T-helper 2 cell treated with Interferon-gamma antibody and Interleukin-4, amounts not matched to agents 5 μg/mL and 100 μg/mL, for 36 hours (primary cell): ENCODE data around the gene TMEM184C.

ENCODE experiments used
- DNase-seq: peaks from one replicate; pipeline ENCODE4 v3.0.0; 2021; ENCODE audit warnings: low spot score
- H3K27ac Mint-ChIP-seq: one replicate; pipeline ENCODE4 v1.8.0; 2021; ENCODE audit warnings: mild to moderate bottlenecking, mixed read lengths
- H3K27me3 Mint-ChIP-seq: one replicate; pipeline ENCODE4 v1.8.0; 2021; ENCODE audit warnings: low read depth, mixed read lengths
- H3K36me3 Mint-ChIP-seq: one replicate; pipeline ENCODE4 v1.8.0; 2021; ENCODE audit warnings: low read depth, mixed read lengths
- H3K4me1 Mint-ChIP-seq: one replicate; pipeline ENCODE4 v1.8.0; 2021; ENCODE audit warnings: low read depth, mixed read lengths
- H3K4me3 Mint-ChIP-seq: one replicate; pipeline ENCODE4 v1.8.0; 2022; ENCODE audit warnings: mild to moderate bottlenecking, moderate library complexity, mixed read lengths
- H3K9me3 Mint-ChIP-seq: one replicate; pipeline ENCODE4 v1.8.0; 2021; ENCODE audit warnings: mixed read lengths

TMEM184C gene

GRCh38 chr4:147644471-147644870 lies 27.3 kb downstream of the TMEM184C start:
- Mint-ChIP-seq H3K27ac (no peak overlapping the region), H3K4me1 (peaks cover 15% of the 10 kb centered on the region), H3K36me3 (peaks cover 48% of the 10 kb centered on the region), H3K27me3 (no peaks in the 10 kb centered on the region), H3K4me3 (no peak overlapping the region), H3K9me3 (peaks cover 6% of the 10 kb centered on the region)
- DNase-seq: no peak

DNA sequence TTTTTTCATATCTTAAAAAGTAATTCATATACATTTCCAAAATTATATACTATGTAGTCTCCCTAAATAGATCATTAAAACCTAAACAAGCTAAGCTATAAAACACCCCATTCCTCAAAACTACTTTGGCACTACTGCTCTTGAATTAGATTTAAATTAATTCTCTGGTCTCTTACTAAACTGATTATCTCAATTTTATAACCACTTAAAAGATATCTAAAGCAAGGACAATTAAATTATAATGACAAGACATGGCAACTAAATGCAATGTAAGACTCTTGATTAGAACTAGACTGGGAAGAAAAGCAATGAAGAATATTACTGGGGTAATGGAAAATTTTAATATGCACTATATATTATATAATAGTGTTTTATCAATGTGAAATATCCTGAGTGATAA lies 27.9 kb downstream of the TMEM184C start:
- no peak overlapping the region for H3K4me3 Mint-ChIP-seq
- peaks cover 49% of the 10 kb centered on the region for H3K36me3 Mint-ChIP-seq
- peaks cover 6% of the 10 kb centered on the region for H3K9me3 Mint-ChIP-seq
- peaks cover 12% of the 10 kb centered on the region for H3K4me1 Mint-ChIP-seq
- no peak overlapping the region for H3K27ac Mint-ChIP-seq
- DNase-seq: no peak
- no peaks in the 10 kb centered on the region for H3K27me3 Mint-ChIP-seq

DNA sequence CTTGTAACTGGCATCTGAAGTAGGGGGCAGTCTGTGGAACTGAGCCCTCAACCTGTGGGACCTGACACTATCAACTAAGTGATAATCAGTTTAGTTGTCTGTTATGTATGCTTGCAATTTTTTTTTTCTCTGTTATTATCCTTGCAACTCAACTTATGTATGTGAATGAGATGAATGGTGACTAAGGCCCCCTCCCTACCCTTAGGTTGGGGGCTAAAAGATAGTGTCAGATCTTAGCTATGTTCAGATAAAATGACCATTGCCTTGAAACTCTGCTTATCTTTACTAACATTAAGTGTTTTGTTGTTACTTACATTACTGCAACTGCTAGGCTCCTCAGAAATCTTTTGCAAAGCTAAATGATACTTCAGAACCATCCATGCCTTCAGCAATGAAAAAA lies 31.5 kb downstream of the TMEM184C start:
- Mint-ChIP-seq H3K27ac (no peak overlapping the region), H3K36me3 (peaks cover 43% of the 10 kb centered on the region), H3K4me1 (peaks cover 18% of the 10 kb centered on the region), H3K4me3 (no peak overlapping the region), H3K27me3 (no peaks in the 10 kb centered on the region), H3K9me3 (peaks cover 6% of the 10 kb centered on the region)
- DNase-seq: no peak

DNA sequence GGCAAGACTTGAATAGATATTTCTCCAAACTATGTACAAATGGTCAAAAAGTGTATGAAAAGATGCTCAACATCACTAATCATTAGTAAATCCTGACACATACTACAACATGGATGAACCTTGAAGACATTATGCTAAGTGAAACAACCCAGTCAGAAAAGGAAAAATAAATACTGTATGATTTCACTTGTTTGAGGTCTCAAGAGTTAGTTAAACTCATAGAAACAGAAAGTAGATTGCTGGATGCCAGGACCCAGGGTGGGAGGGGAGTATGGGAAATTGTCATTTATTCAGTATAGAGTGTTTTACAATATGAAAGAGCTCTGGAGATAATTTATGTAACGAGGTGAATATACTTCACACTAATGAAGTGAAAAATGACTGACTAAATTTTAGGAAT lies 34.4 kb downstream of the TMEM184C start:
- Mint-ChIP-seq H3K4me3 (no peak overlapping the region), H3K27me3 (no peaks in the 10 kb centered on the region), H3K9me3 (peaks cover 6% of the 10 kb centered on the region), H3K36me3 (peaks cover 51% of the 10 kb centered on the region), H3K27ac (no peak overlapping the region), H3K4me1 (peaks cover 14% of the 10 kb centered on the region)
- no peak for DNase-seq

DNA sequence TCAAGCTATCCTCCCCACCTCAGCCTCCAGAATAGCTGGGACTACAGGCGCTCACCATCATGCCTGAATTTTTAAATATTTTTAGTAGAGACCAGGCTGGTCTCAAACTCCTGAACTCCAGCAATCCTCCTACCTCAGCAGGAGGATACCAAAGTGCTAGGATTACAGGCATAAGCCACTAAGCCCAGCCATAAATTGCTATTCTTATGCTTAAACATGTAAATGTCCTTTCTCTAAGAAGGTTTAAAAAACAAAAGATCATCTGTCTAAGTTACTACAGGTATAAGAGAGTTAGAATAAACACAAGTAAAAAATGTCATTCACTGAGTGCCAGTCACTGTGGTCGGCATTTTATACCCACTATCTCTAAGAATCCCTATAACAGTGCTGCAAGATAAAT lies 38.4 kb downstream of the TMEM184C start:
- no peak for DNase-seq
- H3K27me3 Mint-ChIP-seq: no peaks in the 10 kb centered on the region
- H3K36me3 Mint-ChIP-seq: peaks cover 34% of the 10 kb centered on the region
- H3K9me3 Mint-ChIP-seq: no peaks in the 10 kb centered on the region
- H3K4me1 Mint-ChIP-seq: peaks cover 6% of the 10 kb centered on the region
- no peak overlapping the region for H3K27ac Mint-ChIP-seq
- no peak overlapping the region for H3K4me3 Mint-ChIP-seq

DNA sequence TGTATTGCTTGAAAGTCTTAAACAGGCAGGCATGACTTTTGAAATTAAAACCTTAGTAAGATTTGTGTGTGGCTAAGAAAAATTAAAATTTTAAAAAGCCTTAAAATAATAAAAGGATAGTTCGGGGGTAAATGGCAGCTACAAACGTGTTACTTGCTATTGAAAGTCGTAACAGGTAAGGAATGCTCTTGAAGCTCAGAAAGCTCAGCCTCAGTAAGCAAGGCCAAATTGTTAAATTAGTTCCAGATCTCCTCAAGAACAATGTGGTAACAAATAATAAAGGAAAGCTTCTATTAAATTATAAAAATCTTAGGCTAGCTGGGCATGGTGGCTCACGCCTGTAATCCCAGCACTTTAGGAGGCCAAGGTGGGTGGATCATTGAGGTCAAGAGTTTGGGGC lies 41.3 kb downstream of the TMEM184C start:
- Mint-ChIP-seq H3K27me3 (no peaks in the 10 kb centered on the region), H3K4me3 (no peak overlapping the region), H3K36me3 (peaks cover 20% of the 10 kb centered on the region), H3K4me1 (no peaks in the 10 kb centered on the region), H3K27ac (no peak overlapping the region), H3K9me3 (no peaks in the 10 kb centered on the region)
- no peak for DNase-seq

DNA sequence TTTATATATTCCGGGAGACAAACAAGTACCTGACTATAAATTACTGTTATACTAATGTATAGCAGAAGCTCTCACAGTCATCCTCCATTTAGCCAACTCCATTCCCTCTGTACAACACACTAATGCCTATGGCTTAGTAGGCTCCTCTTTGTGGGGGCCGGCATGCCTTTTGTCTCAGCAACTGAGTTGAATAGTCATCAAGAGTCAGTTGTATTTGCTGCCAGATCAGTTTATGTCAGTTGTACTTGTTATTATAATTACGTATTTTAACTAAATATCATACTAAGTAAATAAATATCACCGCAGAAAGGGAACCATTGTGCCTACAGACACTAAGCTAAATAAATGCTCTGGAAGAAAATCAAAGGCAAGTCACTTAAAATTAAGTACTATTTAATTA lies 56.9 kb downstream of the TMEM184C start:
- Mint-ChIP-seq H3K27me3 (no peaks in the 10 kb centered on the region), H3K36me3 (peaks cover 33% of the 10 kb centered on the region), H3K9me3 (peaks cover 4% of the 10 kb centered on the region), H3K4me1 (peaks cover 5% of the 10 kb centered on the region), H3K4me3 (no peak overlapping the region), H3K27ac (no peak overlapping the region)
- DNase-seq: no peak

DNA sequence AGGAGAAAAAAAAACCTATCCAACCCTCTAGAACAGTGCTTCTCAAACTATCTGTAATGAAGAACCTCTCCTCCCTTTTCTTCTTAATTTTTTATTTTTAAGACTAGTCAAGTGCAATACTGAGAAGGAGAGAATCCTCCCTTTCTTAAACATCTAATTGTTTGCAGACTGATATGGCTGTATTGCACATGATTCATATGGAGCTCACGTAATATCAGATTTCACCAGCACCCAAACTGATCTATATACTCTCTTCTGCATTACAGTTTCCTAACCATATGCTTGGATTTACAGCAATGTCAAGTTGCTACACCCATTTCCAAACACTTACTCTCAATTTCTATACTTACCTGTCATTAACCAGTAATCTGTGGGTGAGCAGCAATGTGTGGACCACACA lies 57.3 kb downstream of the TMEM184C start:
- H3K27me3 Mint-ChIP-seq: no peaks in the 10 kb centered on the region
- no peak for DNase-seq
- H3K4me3 Mint-ChIP-seq: no peak overlapping the region
- H3K27ac Mint-ChIP-seq: no peak overlapping the region
- peaks cover 4% of the 10 kb centered on the region for H3K9me3 Mint-ChIP-seq
- peaks cover 34% of the 10 kb centered on the region for H3K36me3 Mint-ChIP-seq
- peaks cover 5% of the 10 kb centered on the region for H3K4me1 Mint-ChIP-seq

DNA sequence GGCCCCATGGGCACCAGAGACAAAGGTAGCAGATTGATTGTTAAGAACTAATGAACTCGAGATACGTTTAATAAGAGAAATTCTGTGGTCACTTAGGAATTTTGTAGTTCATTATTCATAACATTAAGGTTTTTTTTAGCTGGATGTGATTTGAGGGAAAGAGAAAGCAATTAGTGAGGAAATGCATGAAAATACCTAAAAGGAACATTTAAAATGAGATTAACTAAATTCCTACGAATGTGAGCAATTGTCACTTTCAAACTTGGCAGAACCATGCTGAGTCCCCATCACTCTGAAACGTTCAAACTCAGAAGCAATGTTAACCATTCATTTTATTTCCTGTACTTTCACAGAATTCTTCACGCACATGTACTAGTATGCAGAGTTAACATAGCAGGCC lies 60.9 kb downstream of the TMEM184C start:
- Mint-ChIP-seq H3K27me3 (no peaks in the 10 kb centered on the region), H3K27ac (no peak overlapping the region), H3K36me3 (peaks cover 20% of the 10 kb centered on the region), H3K9me3 (no peaks in the 10 kb centered on the region), H3K4me3 (no peak overlapping the region), H3K4me1 (peaks cover 18% of the 10 kb centered on the region)
- no peak for DNase-seq

GRCh38 chr4:147678796-147679549 lies 61.8 kb downstream of the TMEM184C start:
- Mint-ChIP-seq H3K4me3 (no peak overlapping the region), H3K4me1 (peaks cover 20% of the 10 kb centered on the region), H3K36me3 (peaks cover 15% of the 10 kb centered on the region), H3K9me3 (no peaks in the 10 kb centered on the region), H3K27me3 (no peaks in the 10 kb centered on the region), H3K27ac (no peak overlapping the region)
- no peak for DNase-seq

DNA sequence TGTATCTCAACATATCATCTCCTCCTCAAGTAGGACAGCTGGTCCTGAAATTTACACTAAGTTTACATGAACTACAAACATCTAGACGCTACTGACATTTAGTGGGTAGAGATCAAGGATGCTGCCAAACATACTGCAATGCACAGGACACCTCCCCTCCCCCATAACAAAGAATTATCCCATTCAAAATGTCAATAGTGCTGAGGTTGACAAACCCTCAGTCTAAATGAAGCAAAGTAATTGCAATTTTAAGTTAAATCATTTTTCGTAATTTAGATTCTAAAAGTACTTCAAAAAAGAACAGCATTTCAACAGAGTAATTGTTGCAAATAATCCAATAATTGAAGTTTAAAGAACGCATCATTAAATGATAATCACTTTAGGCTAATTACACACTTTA lies 65.6 kb downstream of the TMEM184C start:
- H3K27me3 Mint-ChIP-seq: peaks cover 9% of the 10 kb centered on the region
- peaks cover 25% of the 10 kb centered on the region for H3K4me1 Mint-ChIP-seq
- peaks cover 11% of the 10 kb centered on the region for H3K36me3 Mint-ChIP-seq
- peak overlapping the region; percentile 90 for H3K4me3 Mint-ChIP-seq
- peak overlapping the region; percentile 93 for H3K27ac Mint-ChIP-seq
- DNase-seq: no peak
- no peaks in the 10 kb centered on the region for H3K9me3 Mint-ChIP-seq

DNA sequence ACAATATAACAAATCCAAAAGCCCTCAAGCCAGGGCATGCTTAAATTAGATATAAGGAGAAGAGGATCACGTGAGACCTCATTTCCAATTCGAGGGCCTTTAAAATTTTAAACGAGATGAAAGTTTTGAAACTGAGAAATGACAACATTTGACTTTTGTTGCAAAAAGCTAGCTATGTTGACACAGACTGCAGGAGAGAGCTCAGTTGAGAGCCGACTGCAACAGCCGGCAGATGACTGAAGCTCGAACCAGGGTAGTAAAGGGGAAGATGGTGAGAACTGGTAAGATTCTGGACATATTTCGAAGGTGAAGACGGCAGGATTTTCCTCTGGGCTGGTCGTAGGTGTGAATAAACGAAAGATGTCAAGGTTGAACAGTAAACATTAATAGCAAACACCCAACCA lies 66.0 kb downstream of the TMEM184C start:
- peaks cover 8% of the 10 kb centered on the region for H3K36me3 Mint-ChIP-seq
- peaks cover 9% of the 10 kb centered on the region for H3K27me3 Mint-ChIP-seq
- peak overlapping the region; percentile 93 for H3K27ac Mint-ChIP-seq
- peaks cover 24% of the 10 kb centered on the region for H3K4me1 Mint-ChIP-seq
- H3K9me3 Mint-ChIP-seq: no peaks in the 10 kb centered on the region
- no peak for DNase-seq
- peak overlapping the region; percentile 90 for H3K4me3 Mint-ChIP-seq

DNA sequence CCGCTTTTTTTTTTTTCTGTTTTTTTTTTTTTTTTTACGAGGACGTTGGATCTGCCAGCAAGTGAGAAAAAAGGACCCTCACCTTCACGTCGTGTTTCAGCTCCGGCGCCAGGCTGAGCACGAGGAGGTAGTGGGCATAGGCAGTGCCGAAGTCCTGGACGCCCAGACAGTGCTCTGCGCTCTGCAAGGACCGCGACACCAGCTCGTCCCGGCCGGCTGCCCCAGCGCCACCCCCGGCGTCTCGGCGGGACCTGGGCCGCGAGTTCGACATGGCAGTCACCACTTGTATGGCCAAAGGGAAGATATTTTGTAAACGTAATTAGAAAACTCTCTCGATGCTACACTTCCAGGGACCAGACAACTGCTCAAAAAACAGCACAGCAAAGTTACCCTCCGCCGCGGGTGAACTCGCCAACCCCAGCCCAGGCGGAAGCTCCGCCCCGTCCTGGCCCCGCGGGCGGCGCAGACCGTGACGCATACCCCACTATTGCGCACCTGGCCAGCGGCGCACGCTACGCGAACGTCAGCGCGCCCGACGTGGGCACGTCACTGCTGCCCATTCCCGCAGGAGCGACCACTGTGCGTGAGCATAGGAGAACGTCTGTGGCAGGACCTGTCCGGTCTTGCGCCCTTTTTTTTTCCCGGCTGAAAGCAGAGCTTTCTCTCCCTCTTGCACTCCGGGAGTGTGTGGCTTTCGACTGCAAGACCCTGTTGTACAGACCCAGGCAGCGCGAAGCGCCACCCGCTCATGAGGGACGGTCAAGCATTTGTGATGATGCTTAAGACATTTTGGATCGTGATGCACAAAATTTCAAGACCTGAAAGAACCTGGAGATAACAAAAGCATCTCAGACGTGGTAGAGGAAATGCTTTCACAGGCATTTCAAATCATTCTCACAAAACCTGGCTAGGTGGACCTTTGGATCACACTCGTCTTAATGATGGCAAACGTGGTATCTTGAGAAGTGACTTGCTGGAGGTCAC lies 66.8 kb downstream of the TMEM184C start, which contains the start of gene PRMT9:
Gene PRMT9 (minus strand): TSS at position 447 of the 984 bp plus-strand sequence. CDS start 176 bp downstream, at position 271.
- peak; percentile 88 for DNase-seq
- Mint-ChIP-seq H3K36me3 (peaks cover 6% of the 10 kb centered on the region), H3K4me1 (peaks cover 26% of the 10 kb centered on the region), H3K9me3 (no peaks in the 10 kb centered on the region), H3K4me3 (peak within 1 kb of the TSS; percentile 90), H3K27me3 (peaks cover 9% of the 10 kb centered on the region), H3K27ac (peak within 1 kb of the TSS; percentile 93)

GRCh38 chr4:147689067-147689466 lies 71.9 kb downstream of the TMEM184C start:
- Mint-ChIP-seq H3K9me3 (no peaks in the 10 kb centered on the region), H3K27me3 (peaks cover 20% of the 10 kb centered on the region), H3K36me3 (no peaks in the 10 kb centered on the region), H3K27ac (peak overlapping the region; percentile 79), H3K4me3 (peak overlapping the region; percentile 72), H3K4me1 (peaks cover 18% of the 10 kb centered on the region)
- no peak for DNase-seq
